Measurements from ENCODE around the gene EHMT1.
A peak's percentile ranks its signal among the peaks of the same experiment; 100 is the strongest.

DNA sequence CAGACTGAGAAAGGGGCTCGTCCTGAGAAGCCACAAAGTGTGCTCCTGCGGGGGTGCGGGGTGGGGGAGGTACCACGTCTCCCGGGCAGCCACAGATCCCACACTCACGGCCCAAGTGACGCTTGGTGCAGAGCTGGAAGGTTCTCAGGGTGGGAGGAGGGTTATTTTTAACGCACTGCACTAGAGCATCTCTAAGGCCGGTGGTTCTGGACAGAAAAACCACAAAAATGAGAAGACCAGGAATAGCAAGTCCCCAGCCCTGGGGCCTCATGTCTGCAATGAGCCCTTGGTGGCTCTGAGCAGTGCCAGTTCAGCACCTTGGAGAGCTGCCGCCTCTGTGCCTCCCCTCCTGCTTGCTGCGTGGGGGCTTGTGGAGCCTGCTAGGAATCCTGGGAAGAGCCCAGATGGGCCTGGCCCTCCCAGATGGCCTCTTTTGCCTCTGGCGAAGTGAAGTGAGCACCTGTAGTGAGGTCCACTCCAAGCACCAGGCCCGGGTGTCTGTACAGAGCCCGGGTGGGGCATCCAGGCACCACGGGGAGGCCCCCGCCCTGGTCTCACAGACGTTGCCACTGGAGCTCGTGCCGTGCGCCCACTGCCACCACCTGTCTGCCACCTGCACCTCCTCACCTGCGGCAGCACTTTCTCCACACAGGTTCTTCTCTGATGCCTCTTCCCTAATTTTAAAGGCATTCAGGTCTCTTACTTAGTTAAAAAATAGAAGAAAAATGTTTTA lies 209.9 kb downstream of the EHMT1 start:
- TF ChIP-seq, protein P1, sequence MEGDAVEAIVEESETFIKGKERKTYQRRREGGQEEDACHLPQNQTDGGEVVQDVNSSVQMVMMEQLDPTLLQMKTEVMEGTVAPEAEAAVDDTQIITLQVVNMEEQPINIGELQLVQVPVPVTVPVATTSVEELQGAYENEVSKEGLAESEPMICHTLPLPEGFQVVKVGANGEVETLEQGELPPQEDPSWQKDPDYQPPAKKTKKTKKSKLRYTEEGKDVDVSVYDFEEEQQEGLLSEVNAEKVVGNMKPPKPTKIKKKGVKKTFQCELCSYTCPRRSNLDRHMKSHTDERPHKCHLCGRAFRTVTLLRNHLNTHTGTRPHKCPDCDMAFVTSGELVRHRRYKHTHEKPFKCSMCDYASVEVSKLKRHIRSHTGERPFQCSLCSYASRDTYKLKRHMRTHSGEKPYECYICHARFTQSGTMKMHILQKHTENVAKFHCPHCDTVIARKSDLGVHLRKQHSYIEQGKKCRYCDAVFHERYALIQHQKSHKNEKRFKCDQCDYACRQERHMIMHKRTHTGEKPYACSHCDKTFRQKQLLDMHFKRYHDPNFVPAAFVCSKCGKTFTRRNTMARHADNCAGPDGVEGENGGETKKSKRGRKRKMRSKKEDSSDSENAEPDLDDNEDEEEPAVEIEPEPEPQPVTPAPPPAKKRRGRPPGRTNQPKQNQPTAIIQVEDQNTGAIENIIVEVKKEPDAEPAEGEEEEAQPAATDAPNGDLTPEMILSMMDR (IDR thresholded peaks at IDR 0.05; ENCODE audit: control extremely low read depth in 1 of 3, insufficient read depth in 1 of 3, low read depth in 1 of 3, low read length in 3 of 3), result no peak
- TF ChIP-seq POU5F1 (IDR thresholded peaks at IDR 0.05; ENCODE audit: low read depth, low read length) (no peak), JUN (IDR thresholded peaks at IDR 0.05; ENCODE audit: low read depth, low read length) (no peak), POLR2AphosphoS5 (IDR thresholded peaks at IDR 0.05; ENCODE audit: low read depth, low read length) (no peak), SIN3A (conservative IDR thresholded peaks at IDR 0.05 in 1 of 2, IDR thresholded peaks at IDR 0.05 in 1 of 2; ENCODE audit: low read depth in 1 of 2, low read length in 2 of 2) (peak in 1 of 2 experiments; percentile 71; a peak in 1 of 4 replicates), EZH2 (IDR thresholded peaks at IDR 0.05; ENCODE audit: low read depth, low read length, severe bottlenecking) (no peak), RAD21 (IDR thresholded peaks at IDR 0.05 in 1 of 2, conservative IDR thresholded peaks at IDR 0.05 in 1 of 2; ENCODE audit: low read depth in 2 of 2, low read length in 2 of 2) (no peak), NRF1 (IDR thresholded peaks at IDR 0.05; ENCODE audit: low read depth, low read length) (no peak), POLR2A (IDR thresholded peaks at IDR 0.05; ENCODE audit: control extremely low read depth in 1 of 2, low read depth in 2 of 2, low read length in 2 of 2) (no peak), SUZ12 (IDR thresholded peaks at IDR 0.05; ENCODE audit: low read length) (no peak), SP1 (IDR thresholded peaks at IDR 0.05; ENCODE audit: low read depth, low read length) (no peak)
- TF ChIP-seq, protein P2, sequence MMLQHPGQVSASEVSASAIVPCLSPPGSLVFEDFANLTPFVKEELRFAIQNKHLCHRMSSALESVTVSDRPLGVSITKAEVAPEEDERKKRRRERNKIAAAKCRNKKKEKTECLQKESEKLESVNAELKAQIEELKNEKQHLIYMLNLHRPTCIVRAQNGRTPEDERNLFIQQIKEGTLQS (IDR thresholded peaks at IDR 0.05; ENCODE audit: insufficient read depth, low read depth, low read length), result no peak
- TF ChIP-seq, protein P3, sequence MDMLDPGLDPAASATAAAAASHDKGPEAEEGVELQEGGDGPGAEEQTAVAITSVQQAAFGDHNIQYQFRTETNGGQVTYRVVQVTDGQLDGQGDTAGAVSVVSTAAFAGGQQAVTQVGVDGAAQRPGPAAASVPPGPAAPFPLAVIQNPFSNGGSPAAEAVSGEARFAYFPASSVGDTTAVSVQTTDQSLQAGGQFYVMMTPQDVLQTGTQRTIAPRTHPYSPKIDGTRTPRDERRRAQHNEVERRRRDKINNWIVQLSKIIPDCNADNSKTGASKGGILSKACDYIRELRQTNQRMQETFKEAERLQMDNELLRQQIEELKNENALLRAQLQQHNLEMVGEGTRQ (IDR thresholded peaks at IDR 0.05; ENCODE audit: low read length), result no peak

All from H1 (cell line).